Measurements from ENCODE around the gene PIK3IP1.

Gene PIK3IP1

GRCh38 chr22:31278151-31278621 is 14.1 kb downstream of the PIK3IP1 start:
- DNase-seq, result no peak

GRCh38 chr22:31277741-31278140 is 14.5 kb downstream of the PIK3IP1 start:
- DNase-seq, result no peak

GRCh38 chr22:31276426-31277167 is 15.7 kb downstream of the PIK3IP1 start:
- DNase-seq, result no peak

- DNase-seq, result no peak
Measured at GRCh38 chr22:31275576-31275975, 16.7 kb downstream of the PIK3IP1 start.

GRCh38 chr22:31275018-31275417 is 17.3 kb downstream of the PIK3IP1 start:
- no peak for DNase-seq

GRCh38 chr22:31274017-31274416 is 18.3 kb downstream of the PIK3IP1 start:
- DNase-seq, result no peak

GRCh38 chr22:31272522-31273446 is 19.5 kb downstream of the PIK3IP1 start:
- DNase-seq, result peak; percentile 49

- DNase-seq, result no peak
Measured at GRCh38 chr22:31271485-31271884, 20.8 kb downstream of the PIK3IP1 start.

GRCh38 chr22:31271026-31271425 is 21.3 kb downstream of the PIK3IP1 start:
- DNase-seq, result no peak

GRCh38 chr22:31269892-31270579 is 22.3 kb downstream of the PIK3IP1 start:
- no peak for DNase-seq

GRCh38 chr22:31268281-31268680 is 24.0 kb downstream of the PIK3IP1 start:
- no peak for DNase-seq

GRCh38 chr22:31263896-31264640 is 28.2 kb downstream of the PIK3IP1 start:
- no peak for DNase-seq

GRCh38 chr22:31262312-31263133 is 29.8 kb downstream of the PIK3IP1 start:
- DNase-seq, result no peak

- DNase-seq, result no peak
Measured at GRCh38 chr22:31260474-31260856, 31.8 kb downstream of the PIK3IP1 start.

GRCh38 chr22:31259798-31260473 is 32.4 kb downstream of the PIK3IP1 start:
- DNase-seq, result no peak

GRCh38 chr22:31253949-31254348 is 38.3 kb downstream of the PIK3IP1 start:
- no peak for DNase-seq

- DNase-seq, result no peak
Measured at GRCh38 chr22:31250740-31251600, 41.3 kb downstream of the PIK3IP1 start.

- DNase-seq, result no peak
Measured at GRCh38 chr22:31248965-31249958, 43.0 kb downstream of the PIK3IP1 start.
